NCI-H2107 (cell line): Measurements from ENCODE around the gene METRNL.
"Not testable (repeated sequence)": the region's sequence is repeated elsewhere in the genome, so short reads cannot be mapped to it uniquely, and the experiment has no call there.

Experiments used
- DNase-seq: peaks from one replicate; lab custom pipeline; 2025; lab: John Stamatoyannopoulos, UW

METRNL gene

DNA sequence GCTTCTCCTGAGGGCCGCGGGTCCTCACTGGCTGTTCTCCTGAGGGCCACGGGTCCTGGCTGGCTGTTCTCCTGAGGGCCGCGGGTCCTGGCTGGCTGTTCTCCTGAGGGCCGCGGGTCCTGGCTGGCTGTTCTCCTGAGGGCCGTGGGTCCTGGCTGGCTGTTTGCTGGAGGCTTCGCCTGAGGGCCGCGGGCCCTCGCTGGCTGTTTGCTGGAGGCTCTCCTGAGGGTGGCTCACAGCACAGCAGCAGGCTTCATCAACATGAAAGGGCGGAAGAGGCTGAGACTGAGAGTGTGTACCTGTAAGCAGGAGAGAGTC lies 60.8 kb downstream of the METRNL start:
- DNase-seq: not testable (repeated sequence)

DNA sequence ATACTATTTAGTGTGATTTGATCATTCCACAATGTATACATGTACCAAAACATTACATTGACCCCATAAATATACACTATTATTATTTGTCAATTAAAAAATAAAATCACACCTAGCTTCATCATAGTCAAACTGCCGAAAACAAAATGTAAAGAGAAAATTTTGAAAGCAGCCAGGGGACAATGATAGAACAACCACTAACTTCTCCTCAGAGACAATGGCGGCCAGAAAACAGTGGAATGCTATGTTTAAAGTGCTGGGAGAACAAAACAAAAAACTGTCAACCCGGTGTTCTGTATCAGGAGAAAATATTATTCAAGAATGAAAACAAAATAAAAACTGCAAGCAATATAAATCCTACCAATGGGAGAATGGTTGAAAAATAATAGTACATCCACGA lies 63.2 kb downstream of the METRNL start:
- DNase-seq: no peak

DNA sequence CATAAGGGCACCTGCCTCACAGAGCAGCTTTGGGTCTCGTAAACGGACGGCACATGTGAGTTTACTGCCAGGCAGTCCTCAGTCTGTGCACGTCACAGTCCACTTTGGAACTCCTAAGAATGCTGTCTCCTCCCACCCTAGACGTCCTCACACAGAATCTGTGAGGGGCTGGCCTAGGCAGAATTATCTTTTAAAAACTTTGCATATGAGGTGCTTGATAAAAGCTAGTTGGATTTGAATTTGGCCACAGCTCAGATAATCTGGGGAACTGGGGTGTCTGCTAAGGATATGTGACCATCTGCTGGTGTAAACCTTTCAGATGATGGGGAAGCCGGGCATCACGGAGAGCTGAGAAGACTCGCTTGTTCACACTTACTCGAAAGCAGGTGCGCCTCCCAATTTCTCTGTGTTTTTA lies 64.4 kb downstream of the METRNL start:
- no peak for DNase-seq
